GM12801 (cell line): ENCODE measurements around the gene TMEM131L.

Experiments used
- CTCF ChIP-seq: IDR thresholded peaks from one replicate; pipeline ENCODE4 v1.5.1; 2011; ENCODE audit warnings: control low read depth; ENCODE audit not compliant: insufficient read length; ENCODE audit errors: extremely low read depth

The TMEM131L gene

GRCh38 chr4:153553155-153553818 is 87.1 kb downstream of the TMEM131L start:
- no peak for TF ChIP-seq CTCF

- TF ChIP-seq CTCF: no peak
These were observed 87.6 kb downstream of the TMEM131L start for GRCh38 chr4:153553819-153554170.

GRCh38 chr4:153555730-153556434 is 89.7 kb downstream of the TMEM131L start:
- no peak for TF ChIP-seq CTCF

- TF ChIP-seq CTCF: no peak
These were observed 90.3 kb downstream of the TMEM131L start for GRCh38 chr4:153556435-153556815.

- TF ChIP-seq CTCF: no peak
These were observed 94.7 kb downstream of the TMEM131L start for GRCh38 chr4:153560908-153561307.

GRCh38 chr4:153564630-153565525 is 98.7 kb downstream of the TMEM131L start:
- TF ChIP-seq CTCF: no peak

- TF ChIP-seq CTCF: no peak
These were observed 100.5 kb downstream of the TMEM131L start for GRCh38 chr4:153566631-153567150.
